ENCODE measurements around the gene TAOK3.

DNA sequence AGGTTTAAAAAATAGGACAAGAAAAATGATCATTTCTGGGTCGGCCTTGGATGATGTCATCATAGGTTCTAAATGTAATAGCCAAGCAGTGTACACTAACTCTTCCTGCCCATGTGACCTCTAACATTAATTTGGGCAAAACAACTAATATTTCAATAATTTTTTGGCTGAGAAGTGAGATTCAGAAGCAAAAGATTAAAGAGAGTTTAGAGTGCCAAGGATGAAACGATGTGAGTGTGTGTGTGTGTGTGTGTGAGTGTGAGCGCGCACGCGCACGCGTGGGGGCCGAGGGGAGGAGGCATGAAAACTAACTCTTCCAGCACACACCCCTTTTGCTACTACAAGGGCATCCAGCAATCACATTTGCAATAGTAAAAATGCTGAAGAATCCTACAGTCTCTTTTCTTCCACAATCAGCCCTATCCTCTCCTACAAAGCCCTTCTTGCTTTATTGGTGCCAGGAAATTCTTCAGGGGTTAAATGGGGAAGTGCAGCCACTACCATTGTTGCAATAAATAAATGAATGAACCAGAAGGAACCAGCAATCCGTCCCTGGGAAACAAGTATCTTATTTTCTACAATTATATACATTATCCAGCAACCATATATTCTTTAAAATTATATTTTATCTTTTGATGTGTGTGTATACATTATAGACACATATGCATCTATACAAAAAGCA lies 183.9 kb downstream of the TAOK3 start:
- TF ChIP-seq MYNN (IDR thresholded peaks at IDR 0.05) (no peak), MYNN (CRISPR knock-in tag; IDR thresholded peaks at IDR 0.05) (no peak), CREBBP (IDR thresholded peaks at IDR 0.05; ENCODE audit: low read depth, low read length) (no peak), PHF20 (IDR thresholded peaks at IDR 0.05; ENCODE audit: partially characterized antibody) (no peak), TBL1XR1 (IDR thresholded peaks at IDR 0.05; ENCODE audit: low read length in 2 of 2) (no peak), RBM14 (IDR thresholded peaks at IDR 0.05; ENCODE audit: borderline replicate concordance, insufficient read depth, low read depth, low read length) (no peak), SIN3A (IDR thresholded peaks at IDR 0.05; ENCODE audit: borderline replicate concordance in 2 of 2, control insufficient read depth in 1 of 2, low read depth in 2 of 2, low read length in 2 of 2) (no peak), SMAD2 (IDR thresholded peaks at IDR 0.05; ENCODE audit: low read depth, low read length) (no peak), POLR2A (conservative IDR thresholded peaks at IDR 0.05) (no peak), NR1H2 (CRISPR knock-in tag; IDR thresholded peaks at IDR 0.05) (no peak), POLR2AphosphoS5 (IDR thresholded peaks at IDR 0.05; ENCODE audit: control insufficient read depth, insufficient read depth, low read depth, low read length) (no peak), NR2C2 (CRISPR knock-in tag; IDR thresholded peaks at IDR 0.05) (no peak), NR2C2 (tag; IDR thresholded peaks at IDR 0.05) (no peak)
- TF ChIP-seq, protein P1, sequence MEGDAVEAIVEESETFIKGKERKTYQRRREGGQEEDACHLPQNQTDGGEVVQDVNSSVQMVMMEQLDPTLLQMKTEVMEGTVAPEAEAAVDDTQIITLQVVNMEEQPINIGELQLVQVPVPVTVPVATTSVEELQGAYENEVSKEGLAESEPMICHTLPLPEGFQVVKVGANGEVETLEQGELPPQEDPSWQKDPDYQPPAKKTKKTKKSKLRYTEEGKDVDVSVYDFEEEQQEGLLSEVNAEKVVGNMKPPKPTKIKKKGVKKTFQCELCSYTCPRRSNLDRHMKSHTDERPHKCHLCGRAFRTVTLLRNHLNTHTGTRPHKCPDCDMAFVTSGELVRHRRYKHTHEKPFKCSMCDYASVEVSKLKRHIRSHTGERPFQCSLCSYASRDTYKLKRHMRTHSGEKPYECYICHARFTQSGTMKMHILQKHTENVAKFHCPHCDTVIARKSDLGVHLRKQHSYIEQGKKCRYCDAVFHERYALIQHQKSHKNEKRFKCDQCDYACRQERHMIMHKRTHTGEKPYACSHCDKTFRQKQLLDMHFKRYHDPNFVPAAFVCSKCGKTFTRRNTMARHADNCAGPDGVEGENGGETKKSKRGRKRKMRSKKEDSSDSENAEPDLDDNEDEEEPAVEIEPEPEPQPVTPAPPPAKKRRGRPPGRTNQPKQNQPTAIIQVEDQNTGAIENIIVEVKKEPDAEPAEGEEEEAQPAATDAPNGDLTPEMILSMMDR (IDR thresholded peaks at IDR 0.05 in 2 of 3, conservative IDR thresholded peaks at IDR 0.05 in 1 of 3; ENCODE audit: insufficient read depth in 2 of 3, low read depth in 1 of 3, low read length in 3 of 3): no peak
- TF ChIP-seq, protein P2, sequence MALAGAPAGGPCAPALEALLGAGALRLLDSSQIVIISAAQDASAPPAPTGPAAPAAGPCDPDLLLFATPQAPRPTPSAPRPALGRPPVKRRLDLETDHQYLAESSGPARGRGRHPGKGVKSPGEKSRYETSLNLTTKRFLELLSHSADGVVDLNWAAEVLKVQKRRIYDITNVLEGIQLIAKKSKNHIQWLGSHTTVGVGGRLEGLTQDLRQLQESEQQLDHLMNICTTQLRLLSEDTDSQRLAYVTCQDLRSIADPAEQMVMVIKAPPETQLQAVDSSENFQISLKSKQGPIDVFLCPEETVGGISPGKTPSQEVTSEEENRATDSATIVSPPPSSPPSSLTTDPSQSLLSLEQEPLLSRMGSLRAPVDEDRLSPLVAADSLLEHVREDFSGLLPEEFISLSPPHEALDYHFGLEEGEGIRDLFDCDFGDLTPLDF (CRISPR knock-in tag; IDR thresholded peaks at IDR 0.05): no peak

Measured in K562 (cell line).